Stimulated activated CD4-positive, alpha-beta T cell treated with anti-CD3 and anti-CD28 coated beads, Interleukin-4, amount 100 ng/mL, for 24 hours (primary cell): ENCODE data around the gene AGT.
"Not testable (repeated sequence)": the region's sequence is repeated elsewhere in the genome, so short reads cannot be mapped to it uniquely, and the experiment has no call there.

Experiments
- DNase-seq: peaks from one replicate; pipeline ENCODE4 v3.0.0-alpha.2; 2020

Gene AGT

GRCh38 chr1:230706887-230707731 is 6.8 kb downstream of the AGT start:
- no peak for DNase-seq

- DNase-seq: no peak
These were observed 7.8 kb downstream of the AGT start for GRCh38 chr1:230706020-230706699.

GRCh38 chr1:230705289-230706019 is 8.5 kb downstream of the AGT start:
- no peak for DNase-seq

GRCh38 chr1:230704830-230705229 is 9.1 kb downstream of the AGT start:
- DNase-seq: no peak

- DNase-seq: no peak
These were observed 10.1 kb downstream of the AGT start for GRCh38 chr1:230703679-230704385.

- DNase-seq: no peak
These were observed 10.8 kb downstream of the AGT start for GRCh38 chr1:230702934-230703678.

- DNase-seq: no peak
These were observed 11.8 kb downstream of the AGT start for GRCh38 chr1:230701895-230702768.

GRCh38 chr1:230701434-230701833 is 12.5 kb downstream of the AGT start:
- DNase-seq: no peak

- no peak for DNase-seq
These were observed 13.8 kb downstream of the AGT start for GRCh38 chr1:230700132-230700531.

GRCh38 chr1:230699716-230700115 is 14.2 kb downstream of the AGT start:
- DNase-seq: no peak

GRCh38 chr1:230698964-230699363 is 15.0 kb downstream of the AGT start:
- not testable (repeated sequence) for DNase-seq

- DNase-seq: no peak
These were observed 15.8 kb downstream of the AGT start for GRCh38 chr1:230698130-230698529.

GRCh38 chr1:230696722-230697437 is 17.0 kb downstream of the AGT start:
- DNase-seq: no peak

- DNase-seq: no peak
These were observed 17.7 kb downstream of the AGT start for GRCh38 chr1:230696218-230696617.

- DNase-seq: no peak
These were observed 18.9 kb downstream of the AGT start for GRCh38 chr1:230694991-230695390.

GRCh38 chr1:230694464-230694863 is 19.5 kb downstream of the AGT start:
- DNase-seq: no peak

GRCh38 chr1:230693777-230694176 is 20.1 kb downstream of the AGT start:
- no peak for DNase-seq

- DNase-seq: no peak
These were observed 20.7 kb downstream of the AGT start for GRCh38 chr1:230693221-230693620.

GRCh38 chr1:230691615-230692014 is 22.3 kb downstream of the AGT start:
- no peak for DNase-seq

GRCh38 chr1:230690101-230690500 is 23.8 kb downstream of the AGT start:
- DNase-seq: no peak

GRCh38 chr1:230686747-230687146 is 27.2 kb downstream of the AGT start:
- DNase-seq: no peak
